Activated effector memory CD4-positive, alpha-beta T cell treated with Interleukin-2 at 50 U/mL for 16 hours (primary cell): ENCODE measurements around the gene SUSD4.

ENCODE experiments used
- DNase-seq: peaks from one replicate; pipeline ENCODE4 v3.0.0-alpha.2; 2020

SUSD4 gene

DNA sequence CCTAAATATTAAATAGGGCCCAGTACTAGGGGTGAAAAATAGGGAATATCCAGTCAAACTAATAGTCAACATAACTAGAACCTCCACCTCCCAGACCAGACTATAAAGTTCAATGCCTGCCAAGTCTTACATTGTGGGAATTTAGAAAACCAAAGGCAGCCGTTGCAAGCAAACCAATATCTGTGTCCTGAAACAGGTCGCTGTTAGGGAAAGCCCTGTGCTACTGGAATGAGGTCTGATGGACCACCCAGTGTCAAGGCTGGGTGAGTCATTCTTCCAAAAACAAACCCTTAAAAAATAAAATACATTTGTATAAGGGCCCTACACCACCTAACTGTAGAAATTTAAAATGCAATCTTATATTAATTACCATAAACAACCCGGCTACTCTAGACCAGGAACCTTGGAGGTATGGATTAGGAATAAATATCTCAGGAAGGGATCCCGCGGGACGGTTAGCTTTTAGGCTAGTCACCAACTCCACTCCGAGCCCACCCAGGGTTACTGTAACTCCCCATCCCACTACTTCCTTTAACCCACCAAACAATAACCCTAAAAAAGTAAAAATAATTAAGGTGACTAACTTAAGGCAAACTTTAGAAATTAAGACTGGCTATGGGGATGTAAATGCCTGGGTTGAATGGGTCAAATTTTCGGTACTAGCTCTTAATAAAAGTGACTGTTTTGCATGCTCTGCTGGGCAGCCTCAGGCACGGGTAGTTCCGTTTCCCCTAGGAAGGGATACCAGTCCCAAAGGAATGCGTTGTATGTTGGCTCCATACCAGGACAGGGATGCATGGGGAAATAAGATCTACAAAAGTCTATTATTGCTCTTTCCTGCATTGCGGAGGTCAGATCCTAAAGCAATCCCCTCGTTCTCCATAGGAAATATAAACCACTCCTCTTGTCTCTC lies 155.6 kb downstream of the SUSD4 start:
- DNase-seq = no peak

- DNase-seq = no peak
Measured at GRCh38 chr1:223207293-223208066, 156.5 kb downstream of the SUSD4 start.

DNA sequence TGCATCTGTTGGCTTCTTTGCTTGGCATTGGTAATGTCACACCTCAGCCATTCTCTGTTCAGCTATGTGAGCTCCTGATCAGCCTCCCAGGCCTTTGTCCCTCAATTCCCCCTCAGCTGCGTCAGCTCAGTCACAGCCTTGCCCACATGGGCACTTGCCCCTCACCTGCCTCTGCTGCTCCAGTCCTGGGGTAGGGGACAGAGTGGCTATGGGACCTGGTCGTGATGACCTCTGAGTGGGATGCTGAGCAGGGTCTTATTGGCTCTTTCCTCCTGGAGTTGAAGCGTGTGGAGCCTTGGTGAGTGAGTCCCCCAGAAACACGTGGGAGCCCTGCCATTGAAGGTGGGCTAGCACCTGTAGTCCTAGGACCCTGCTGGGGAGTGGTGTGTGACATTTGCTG lies 159.6 kb downstream of the SUSD4 start:
- DNase-seq = no peak

GRCh38 chr1:223203694-223204093 lies 160.3 kb downstream of the SUSD4 start:
- DNase-seq = no peak

DNA sequence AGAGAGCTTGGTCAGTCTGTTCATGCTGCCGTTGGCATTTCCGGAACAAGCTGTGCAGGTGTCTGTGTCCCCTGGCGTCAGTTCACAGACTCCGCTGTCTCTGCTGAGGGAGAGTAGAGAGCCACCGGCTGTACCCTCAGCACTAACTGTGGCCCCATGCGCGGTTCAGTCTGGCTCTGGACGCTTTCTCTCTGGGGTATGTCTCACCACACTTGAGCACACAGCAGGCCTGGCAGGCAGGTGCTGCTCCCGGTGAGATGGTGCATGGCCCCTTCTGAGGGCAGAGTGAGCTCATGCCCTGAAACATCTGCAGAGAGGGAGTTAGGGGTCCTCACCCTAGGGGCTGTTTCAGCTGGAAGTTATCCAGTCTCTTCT lies 161.0 kb downstream of the SUSD4 start:
- no peak for DNase-seq

- DNase-seq = no peak
Measured at GRCh38 chr1:223202376-223203033, 161.5 kb downstream of the SUSD4 start.

DNA sequence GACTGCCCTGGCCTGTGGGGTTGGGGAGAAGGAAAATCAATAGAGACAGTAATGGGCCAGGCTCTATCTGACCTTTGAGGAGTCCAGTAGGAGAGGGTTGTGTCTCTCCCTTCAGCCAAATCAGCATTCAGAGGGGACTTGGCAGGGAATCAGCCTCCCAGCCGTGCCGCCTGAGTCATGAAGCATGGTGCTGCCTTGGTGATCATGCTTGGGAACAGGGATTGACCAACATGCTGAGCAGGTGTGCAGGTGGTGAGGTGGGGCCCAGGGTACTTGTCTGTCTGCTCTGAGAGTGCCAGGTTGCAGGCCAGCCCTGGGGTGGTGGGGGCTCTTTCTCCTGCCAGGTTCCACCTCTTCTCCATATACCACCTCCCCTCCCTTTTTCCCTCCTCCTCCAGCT lies 162.0 kb downstream of the SUSD4 start:
- DNase-seq = no peak

GRCh38 chr1:223200903-223201302 lies 163.1 kb downstream of the SUSD4 start:
- DNase-seq = no peak

GRCh38 chr1:223199094-223199647 lies 164.8 kb downstream of the SUSD4 start:
- no peak for DNase-seq

DNA sequence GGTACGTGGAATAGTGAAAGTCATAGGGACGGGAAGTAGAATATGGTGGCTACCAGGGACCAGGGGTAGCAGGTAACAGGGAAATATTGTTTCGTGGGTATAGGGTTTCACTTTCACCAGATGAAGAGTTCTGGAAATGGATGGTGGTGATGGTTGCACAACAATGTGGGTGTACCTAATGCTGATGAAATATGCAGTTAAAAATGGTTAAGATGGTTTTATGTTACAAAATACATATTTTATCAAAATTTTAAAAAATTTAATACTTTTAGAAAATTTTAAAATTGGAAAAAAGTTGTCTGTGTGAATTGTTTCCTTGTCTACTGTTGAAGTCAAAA lies 165.4 kb downstream of the SUSD4 start:
- no peak for DNase-seq

DNA sequence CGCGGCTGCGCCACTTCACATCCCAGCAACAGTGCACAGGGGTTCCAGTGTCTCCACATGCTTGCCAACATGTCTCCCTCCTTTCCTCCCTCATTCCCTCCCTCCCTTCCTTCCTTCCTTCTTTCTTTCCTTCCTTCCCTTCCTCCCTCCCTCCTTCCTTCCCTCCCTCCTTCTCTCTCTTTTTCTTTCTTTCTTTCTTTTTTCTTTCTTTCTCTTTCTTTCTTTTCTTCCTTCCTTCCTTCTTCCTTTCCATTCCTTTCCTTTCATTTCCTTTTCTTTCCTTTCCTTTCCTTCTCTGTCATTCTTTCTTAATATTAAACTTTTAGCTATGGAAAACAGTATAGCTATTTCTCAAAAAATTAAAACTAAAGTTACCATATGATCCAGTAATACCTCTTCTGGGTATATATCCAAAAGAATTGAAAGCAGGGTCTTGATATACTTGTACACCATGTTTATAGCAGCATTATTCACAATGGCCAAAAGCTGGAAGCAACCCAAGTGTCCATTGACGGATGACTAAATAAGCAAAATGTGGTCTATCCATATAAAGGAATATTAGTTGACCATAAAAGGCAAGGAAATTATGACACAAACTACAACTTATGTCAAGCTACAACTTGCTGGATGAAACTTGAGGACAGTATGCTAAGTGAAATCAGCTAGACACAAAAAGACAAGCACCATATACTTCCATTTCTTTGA lies 165.9 kb downstream of the SUSD4 start:
- no peak for DNase-seq

DNA sequence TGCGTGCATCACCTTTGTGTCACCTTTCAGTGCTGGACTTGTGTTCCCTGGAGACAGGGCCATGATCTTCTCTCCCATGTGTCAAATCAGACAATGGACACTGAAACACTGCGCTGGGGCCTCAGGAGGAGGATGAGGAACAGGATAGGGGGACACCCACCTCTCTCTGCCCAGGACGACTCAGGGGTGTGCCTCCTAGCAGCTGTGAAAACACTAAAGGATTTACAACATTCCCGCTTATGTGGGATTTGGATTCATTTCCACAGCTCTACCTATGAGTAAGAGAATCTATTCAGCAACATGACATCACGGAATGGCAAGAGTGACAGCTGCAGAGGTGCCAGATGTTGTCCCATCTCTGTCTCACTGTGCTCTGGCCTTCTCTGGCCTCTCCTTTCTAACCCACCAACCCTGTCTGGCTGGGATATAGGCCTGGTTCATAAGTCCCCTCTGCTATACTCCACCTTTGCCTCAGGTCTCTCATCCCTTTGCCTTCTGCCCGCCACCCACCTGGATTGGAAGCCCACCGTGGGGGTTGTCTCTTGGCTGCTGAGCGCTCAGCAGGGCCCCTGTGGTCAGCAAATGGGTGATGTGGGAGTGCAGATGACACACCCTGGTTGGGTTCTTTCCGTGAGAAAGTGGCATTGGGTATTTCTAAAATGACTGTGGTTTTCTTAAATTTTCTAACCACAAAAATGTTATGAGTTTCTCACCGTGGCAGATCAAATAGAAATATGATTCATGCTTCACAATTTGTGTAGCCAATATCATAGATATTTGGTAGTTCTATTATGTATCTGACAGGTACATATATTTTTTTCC lies 173.9 kb downstream of the SUSD4 start:
- DNase-seq = peak; percentile 37

DNA sequence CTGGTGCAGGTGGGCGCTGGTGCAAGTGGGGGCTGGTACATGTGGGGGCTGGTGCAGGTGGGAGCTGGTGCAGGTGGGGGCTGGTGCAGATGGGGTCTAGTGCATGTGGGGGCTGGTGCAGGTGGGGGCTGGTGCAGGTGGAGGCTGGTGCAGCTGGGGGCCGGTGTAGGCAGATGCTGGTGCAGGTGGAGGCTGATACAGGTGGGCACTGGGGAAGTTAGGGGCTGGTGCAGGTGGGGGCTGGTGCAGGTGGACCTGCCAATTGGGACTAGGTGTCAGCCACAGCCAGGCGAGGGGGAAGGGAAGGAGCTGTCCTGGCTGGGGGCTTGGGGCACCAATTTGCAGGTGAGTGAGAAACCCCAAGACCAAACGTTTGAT lies 174.5 kb downstream of the SUSD4 start:
- no peak for DNase-seq

GRCh38 chr1:223188618-223189356 lies 175.2 kb downstream of the SUSD4 start:
- DNase-seq = no peak

DNA sequence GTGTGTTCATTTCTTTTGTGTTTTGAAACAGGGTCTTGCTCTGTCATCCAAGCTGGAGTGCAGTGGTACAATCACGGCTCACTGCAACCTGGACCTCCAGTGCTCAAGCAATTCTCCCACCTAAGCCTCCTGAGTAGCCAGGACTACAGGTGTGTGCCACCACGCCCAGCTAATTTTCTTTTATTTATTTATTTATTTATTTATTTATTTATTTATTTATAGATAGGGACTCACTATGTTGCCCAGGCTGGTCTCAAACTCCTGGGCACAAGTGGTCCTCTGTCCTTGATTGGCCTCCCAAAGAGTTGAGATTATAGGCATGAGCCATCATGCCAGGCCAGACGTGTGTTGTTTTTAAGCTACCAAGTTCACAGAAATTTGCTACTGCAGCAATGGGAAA lies 177.2 kb downstream of the SUSD4 start:
- DNase-seq = no peak

DNA sequence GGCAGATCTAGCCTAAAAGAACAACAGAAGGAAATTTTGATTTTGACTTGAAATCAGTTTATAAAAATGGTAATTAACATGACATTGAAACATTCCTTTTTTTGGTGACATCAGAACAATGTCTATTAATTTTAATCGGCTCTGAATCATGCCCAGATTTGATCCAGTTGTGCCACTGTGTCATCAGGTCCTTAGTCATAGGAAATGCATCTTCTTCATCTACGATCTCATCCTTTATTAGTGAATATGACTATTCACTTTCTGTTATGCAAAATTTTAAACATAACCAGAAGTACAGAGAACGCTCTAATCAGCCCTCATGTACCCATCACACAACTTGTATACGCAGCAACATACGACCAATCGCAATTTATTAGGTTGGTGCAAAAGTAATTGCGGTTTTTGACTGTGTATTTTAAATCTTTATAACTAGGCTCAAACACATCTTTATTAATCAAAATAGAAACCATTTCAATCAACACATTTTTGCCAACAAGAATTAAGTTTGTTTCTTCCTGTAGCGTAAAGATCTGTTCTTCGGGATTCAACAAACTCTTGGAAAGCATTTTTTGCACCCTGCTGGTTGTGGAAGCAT lies 180.6 kb downstream of the SUSD4 start:
- DNase-seq = no peak

GRCh38 chr1:223180731-223181321 lies 183.2 kb downstream of the SUSD4 start:
- DNase-seq = no peak

GRCh38 chr1:223179786-223180185 lies 184.2 kb downstream of the SUSD4 start:
- no peak for DNase-seq

- no peak for DNase-seq
Measured at GRCh38 chr1:223179280-223179679, 184.7 kb downstream of the SUSD4 start.

DNA sequence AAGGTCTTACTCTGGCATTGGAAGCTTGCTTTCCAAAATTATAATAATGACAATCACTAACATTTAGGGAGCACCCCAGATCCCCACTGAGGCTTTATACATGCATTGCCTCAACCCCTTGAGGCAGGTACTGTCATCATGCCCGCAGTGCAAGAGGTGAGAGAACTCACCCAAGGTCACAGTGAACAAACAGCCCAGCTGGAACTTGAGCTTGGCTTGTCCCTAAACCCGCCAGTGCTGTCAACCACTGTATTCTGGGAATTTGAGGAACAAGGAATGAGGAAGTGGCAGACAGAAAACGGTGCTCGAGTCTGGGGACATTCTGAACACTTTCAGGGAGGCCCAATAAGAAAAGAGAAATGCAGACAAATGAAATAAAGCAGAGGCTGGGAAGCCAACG lies 186.3 kb downstream of the SUSD4 start:
- DNase-seq = no peak
